Neural progenitor cell (in vitro differentiated cells): ENCODE data around the gene GPR137B. TPM values are rescaled to one million over a fixed set of nuclear protein-coding genes. Genes with fewer than 3 reads are reported as not detected.

Experiments used
- DNase-seq: peaks from one replicate; pipeline ENCODE4 v3.0.0-alpha.2; 2016; ENCODE audit warnings: low spot score
- H2AFZ ChIP-seq: fragments of 200-600 bp; sonication (generic); replicated peaks from 2 replicates; pipeline ENCODE4 v1.6.1; 2016; ENCODE audit warnings: antibody characterized with exemption
- H3F3A ChIP-seq: fragments of 200-600 bp; sonication (generic); 2 replicates; pipeline ENCODE4 v1.6.1; 2016; ENCODE audit warnings: antibody characterized with exemption, low read depth
- H3K27ac ChIP-seq: fragments of 200-600 bp; sonication (generic); 2 replicates; pipeline ENCODE4 v1.5.1; 2016; ENCODE audit warnings: mild to moderate bottlenecking
- H3K27me3 ChIP-seq: fragments of 200-600 bp; sonication (generic); 2 replicates; pipeline ENCODE4 v1.6.1; 2016; ENCODE audit warnings: mild to moderate bottlenecking, moderate library complexity
- H3K36me3 ChIP-seq: fragments of 200-600 bp; sonication (generic); 2 replicates; pipeline ENCODE4 v1.5.1; 2016
- H3K4me1 ChIP-seq: fragments of 200-600 bp; sonication (generic); 2 replicates; pipeline ENCODE4 v1.6.1; 2016; ENCODE audit warnings: mixed run types
- H3K4me2 ChIP-seq: fragments of 200-600 bp; sonication (generic); 2 replicates; pipeline ENCODE4 v1.6.1; 2016
- H3K4me3 ChIP-seq: fragments of 200-600 bp; sonication (generic); 2 replicates; pipeline ENCODE4 v1.5.1; 2016
- H3K79me2 ChIP-seq: fragments of 200-600 bp; sonication (generic); 2 replicates; pipeline ENCODE4 v1.6.1; 2016; ENCODE audit warnings: low read depth
- H3K9ac ChIP-seq: fragments of 200-600 bp; sonication (generic); 2 replicates; pipeline ENCODE4 v1.6.1; 2016
- H3K9me3 ChIP-seq: fragments of 200-600 bp; sonication (generic); 2 replicates; pipeline ENCODE4 v1.5.1; 2016; ENCODE audit warnings: low read depth
- H4K20me1 ChIP-seq: fragments of 200-600 bp; sonication (generic); 2 replicates; pipeline ENCODE4 v1.6.1; 2016; ENCODE audit warnings: low read depth
- H3K27ac Mint-ChIP-seq: 3 replicates; pipeline ENCODE4 v1.8.0; 2021; ENCODE audit warnings: mixed read lengths
- H3K27me3 Mint-ChIP-seq: 2 replicates; pipeline ENCODE4 v1.8.0; 2022; ENCODE audit warnings: low read depth, mild to moderate bottlenecking, inconsistent platforms, moderate library complexity, mixed read lengths; ENCODE audit not compliant: insufficient read depth
- H3K36me3 Mint-ChIP-seq: 3 replicates; pipeline ENCODE4 v1.8.0; 2021; ENCODE audit warnings: mixed read lengths
- H3K4me1 Mint-ChIP-seq: 3 replicates; pipeline ENCODE4 v1.8.0; 2021; ENCODE audit warnings: mixed read lengths
- H3K4me3 Mint-ChIP-seq: 3 replicates; pipeline ENCODE4 v1.8.0; 2021; ENCODE audit warnings: mild to moderate bottlenecking, moderate library complexity, mixed read lengths
- H3K9me3 Mint-ChIP-seq: 3 replicates; pipeline ENCODE4 v1.8.0; 2020; ENCODE audit warnings: mixed read lengths
- EZH2 ChIP-seq: fragments of 200-600 bp; sonication (generic); IDR thresholded peaks from 2 replicates; pipeline ENCODE4 v1.6.1; 2017; ENCODE audit warnings: antibody characterized with exemption, mild to moderate bottlenecking, moderate library complexity
- EZH2phosphoT487 ChIP-seq: fragments of 200-600 bp; sonication (generic); IDR thresholded peaks from 2 replicates; pipeline ENCODE4 v1.6.1; 2017; ENCODE audit warnings: antibody characterized with exemption
- total RNA-seq: library from RNA; depleted of rRNA; stranded (reverse); fragments of >200 nt; gene quantifications from 2 replicates; pipeline ENCODE4 v1.2.3, GENCODE V29; 2015; ENCODE audit warnings: low replicate concordance
- TF ChIP-seq, protein P1 (sequence below): fragments of 200-600 bp; sonication (generic); IDR thresholded peaks from 2 replicates; pipeline ENCODE4 v1.5.1; 2017; ENCODE audit warnings: antibody characterized with exemption, mild to moderate bottlenecking

GPR137B gene
- total RNA-seq, 1 donor from 2014 or later, result 4.3 TPM

DNA sequence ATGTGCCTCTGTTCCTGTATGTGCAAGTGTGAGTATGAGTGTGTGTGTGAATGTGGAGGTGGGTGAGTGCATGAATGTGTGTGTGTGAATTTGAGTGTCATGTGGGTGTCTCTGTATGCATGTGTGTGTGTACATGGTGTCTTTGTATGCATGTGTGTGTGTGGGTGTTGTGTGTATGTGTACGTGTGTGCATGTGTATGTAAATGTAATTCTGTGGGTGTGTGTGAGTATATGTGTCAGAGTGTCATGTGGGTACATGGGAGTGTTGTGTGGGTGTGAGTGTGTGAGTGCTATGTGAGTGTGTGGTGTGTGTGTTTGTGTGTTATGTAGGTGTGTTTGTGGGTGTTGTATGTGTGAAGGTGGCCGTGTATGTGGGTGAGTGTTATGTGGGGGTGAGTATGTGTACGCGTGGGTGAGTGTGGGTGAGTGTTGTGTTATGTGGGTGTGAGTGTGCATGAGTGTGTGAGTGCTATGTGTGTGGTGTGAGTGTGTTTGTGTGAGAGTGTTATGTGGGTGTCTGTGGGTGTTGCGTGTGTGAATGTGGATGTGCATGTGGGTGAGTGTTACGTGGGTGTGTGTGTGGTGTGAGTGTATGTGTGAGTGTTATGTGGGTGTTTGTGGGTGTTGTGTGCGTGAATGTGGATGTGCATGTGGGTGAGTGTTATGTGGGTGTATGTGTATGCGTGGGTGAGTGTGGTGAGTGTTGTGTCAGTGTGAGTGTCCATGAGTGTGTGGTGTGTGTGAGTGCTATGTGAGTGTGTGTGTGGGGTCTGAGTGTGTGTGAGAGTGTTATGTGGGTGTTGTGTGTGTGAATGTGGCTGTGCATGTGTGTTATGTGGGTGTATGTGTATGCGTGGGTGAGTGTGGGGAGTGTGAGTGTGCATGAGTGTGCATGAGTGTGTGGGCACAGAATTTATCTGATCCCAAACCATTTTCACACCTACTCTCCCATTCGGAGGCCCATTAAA lies 40.8 kb upstream of the GPR137B start:
- Histone ChIP-seq H3K4me2 (no peak overlapping the region), H3K79me2 (no peaks in the 10 kb centered on the region), H3K36me3 (no peaks in the 10 kb centered on the region), H3K9me3 (no peaks in the 10 kb centered on the region), H3K9ac (no peak overlapping the region), H3K27ac (no peak overlapping the region), H3K27me3 (peaks cover 4% of the 10 kb centered on the region), H3K4me1 (no peaks in the 10 kb centered on the region), H4K20me1 (no peaks in the 10 kb centered on the region), H3F3A (no peaks in the 10 kb centered on the region), H3K4me3 (no peak overlapping the region), H2AFZ (no peak overlapping the region)
- peaks cover 11% of the 10 kb centered on the region for H3K27me3 Mint-ChIP-seq
- no peak overlapping the region for H3K27ac Mint-ChIP-seq
- no peak for DNase-seq
- H3K4me3 Mint-ChIP-seq, result no peak overlapping the region
- H3K9me3 Mint-ChIP-seq, result peaks cover 7% of the 10 kb centered on the region
- TF ChIP-seq EZH2, result no peak
- peaks cover 6% of the 10 kb centered on the region for H3K36me3 Mint-ChIP-seq
- H3K4me1 Mint-ChIP-seq, result peaks cover 2% of the 10 kb centered on the region

DNA sequence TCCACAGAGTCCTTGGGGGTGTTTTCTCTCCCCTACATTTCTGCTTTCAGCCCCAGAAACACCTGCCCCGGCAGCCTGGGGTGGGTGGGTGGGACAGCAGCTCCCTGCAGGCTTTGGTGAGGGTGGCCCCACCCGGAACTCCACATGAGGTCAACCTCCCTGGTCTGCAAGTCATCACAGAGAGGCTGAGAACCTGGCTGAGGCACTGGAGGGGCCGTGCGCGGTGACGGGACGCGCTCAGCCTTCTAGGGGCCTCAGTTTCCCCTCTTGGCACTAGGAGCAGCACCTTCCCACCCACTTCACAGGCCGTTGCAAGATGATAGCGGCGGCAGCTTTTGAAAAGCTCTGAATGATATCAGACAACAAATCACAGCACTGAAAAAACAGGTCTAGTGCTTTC lies 39.7 kb upstream of the GPR137B start:
- H3K4me3 Mint-ChIP-seq, result no peak overlapping the region
- peaks cover 2% of the 10 kb centered on the region for H3K4me1 Mint-ChIP-seq
- no peaks in the 10 kb centered on the region for H3K9me3 ChIP-seq
- H3F3A ChIP-seq, result no peaks in the 10 kb centered on the region
- no peak for DNase-seq
- H3K36me3 ChIP-seq, result no peaks in the 10 kb centered on the region
- no peak overlapping the region for H3K4me2 ChIP-seq
- H3K27me3 Mint-ChIP-seq, result peaks cover 5% of the 10 kb centered on the region
- no peak overlapping the region for H2AFZ ChIP-seq
- H4K20me1 ChIP-seq, result no peaks in the 10 kb centered on the region
- no peaks in the 10 kb centered on the region for H3K36me3 Mint-ChIP-seq
- no peak for TF ChIP-seq EZH2
- TF ChIP-seq, protein P1, sequence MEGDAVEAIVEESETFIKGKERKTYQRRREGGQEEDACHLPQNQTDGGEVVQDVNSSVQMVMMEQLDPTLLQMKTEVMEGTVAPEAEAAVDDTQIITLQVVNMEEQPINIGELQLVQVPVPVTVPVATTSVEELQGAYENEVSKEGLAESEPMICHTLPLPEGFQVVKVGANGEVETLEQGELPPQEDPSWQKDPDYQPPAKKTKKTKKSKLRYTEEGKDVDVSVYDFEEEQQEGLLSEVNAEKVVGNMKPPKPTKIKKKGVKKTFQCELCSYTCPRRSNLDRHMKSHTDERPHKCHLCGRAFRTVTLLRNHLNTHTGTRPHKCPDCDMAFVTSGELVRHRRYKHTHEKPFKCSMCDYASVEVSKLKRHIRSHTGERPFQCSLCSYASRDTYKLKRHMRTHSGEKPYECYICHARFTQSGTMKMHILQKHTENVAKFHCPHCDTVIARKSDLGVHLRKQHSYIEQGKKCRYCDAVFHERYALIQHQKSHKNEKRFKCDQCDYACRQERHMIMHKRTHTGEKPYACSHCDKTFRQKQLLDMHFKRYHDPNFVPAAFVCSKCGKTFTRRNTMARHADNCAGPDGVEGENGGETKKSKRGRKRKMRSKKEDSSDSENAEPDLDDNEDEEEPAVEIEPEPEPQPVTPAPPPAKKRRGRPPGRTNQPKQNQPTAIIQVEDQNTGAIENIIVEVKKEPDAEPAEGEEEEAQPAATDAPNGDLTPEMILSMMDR, result no peak
- no peak for TF ChIP-seq EZH2phosphoT487
- no peaks in the 10 kb centered on the region for H3K4me1 ChIP-seq
- no peak overlapping the region for H3K27ac ChIP-seq
- H3K9me3 Mint-ChIP-seq, result no peaks in the 10 kb centered on the region
- no peak overlapping the region for H3K4me3 ChIP-seq
- no peak overlapping the region for H3K9ac ChIP-seq
- no peak overlapping the region for H3K27ac Mint-ChIP-seq
- no peaks in the 10 kb centered on the region for H3K79me2 ChIP-seq
- peaks cover 4% of the 10 kb centered on the region for H3K27me3 ChIP-seq

DNA sequence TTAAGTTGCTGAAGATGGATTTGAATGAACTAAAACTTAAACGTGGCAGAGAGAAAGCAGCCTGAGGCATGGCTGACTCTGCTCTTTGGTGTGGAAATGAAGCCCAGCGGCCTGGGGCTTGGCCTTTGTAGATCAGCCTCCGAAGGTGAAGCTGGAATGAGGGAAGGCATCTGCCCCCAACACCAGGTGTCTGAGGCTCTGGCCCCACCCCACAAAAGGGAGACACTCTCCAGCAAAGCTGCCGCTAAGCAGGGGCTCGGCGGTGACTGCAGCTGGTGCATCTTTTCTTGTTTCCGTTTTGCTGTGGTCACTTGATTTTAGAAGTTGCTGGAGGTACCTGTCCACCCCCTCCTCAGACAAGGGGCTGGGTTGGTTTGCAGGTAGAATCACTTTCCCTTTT lies 39.3 kb upstream of the GPR137B start:
- Mint-ChIP-seq H3K27ac (no peak overlapping the region), H3K27me3 (peaks cover 5% of the 10 kb centered on the region), H3K9me3 (no peaks in the 10 kb centered on the region), H3K4me3 (no peak overlapping the region), H3K4me1 (peaks cover 2% of the 10 kb centered on the region), H3K36me3 (no peaks in the 10 kb centered on the region)
- Histone ChIP-seq H3K4me1 (no peaks in the 10 kb centered on the region), H3K27ac (no peak overlapping the region), H3K9me3 (no peaks in the 10 kb centered on the region), H2AFZ (no peak overlapping the region), H3K36me3 (no peaks in the 10 kb centered on the region), H3K79me2 (no peaks in the 10 kb centered on the region), H3F3A (no peaks in the 10 kb centered on the region), H3K27me3 (peaks cover 4% of the 10 kb centered on the region), H4K20me1 (no peaks in the 10 kb centered on the region), H3K4me2 (no peak overlapping the region), H3K4me3 (no peak overlapping the region), H3K9ac (no peak overlapping the region)
- no peak for DNase-seq
- TF ChIP-seq EZH2phosphoT487, result no peak
- TF ChIP-seq, protein P1, result no peak
- no peak for TF ChIP-seq EZH2

DNA sequence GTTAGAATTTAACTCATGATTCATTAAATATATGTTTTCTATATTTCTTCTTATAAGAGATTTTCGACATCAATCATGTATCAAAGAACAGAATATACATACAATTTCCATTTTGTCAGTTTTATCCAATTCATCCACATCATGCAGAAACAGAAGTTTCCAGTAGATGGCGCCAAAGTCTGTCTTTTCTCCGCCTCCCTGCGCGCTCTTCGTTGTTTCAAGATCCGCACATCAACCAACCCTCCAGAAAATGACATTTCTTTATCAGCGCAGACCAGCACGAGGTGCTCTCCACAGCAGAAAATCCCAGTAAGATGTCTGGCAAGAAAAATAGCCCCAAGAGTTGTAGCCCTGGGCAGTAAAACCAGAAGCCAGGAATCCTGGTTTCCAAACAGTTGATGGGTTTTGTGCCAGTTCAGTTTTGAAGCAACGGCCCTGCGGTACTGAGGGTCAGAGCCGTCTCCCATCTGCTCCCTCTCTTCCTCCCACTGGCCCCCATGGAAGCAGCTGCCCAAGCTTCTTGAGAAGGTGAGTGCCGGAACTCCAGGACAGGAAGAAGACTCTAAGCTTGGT lies 38.6 kb upstream of the GPR137B start:
- H2AFZ ChIP-seq, result peak overlapping the region; percentile 92
- no peak for TF ChIP-seq EZH2phosphoT487
- TF ChIP-seq, protein P1, result peak; percentile 88
- H3K79me2 ChIP-seq, result no peaks in the 10 kb centered on the region
- H3K4me2 ChIP-seq, result no peak overlapping the region
- H4K20me1 ChIP-seq, result no peaks in the 10 kb centered on the region
- no peaks in the 10 kb centered on the region for H3F3A ChIP-seq
- no peak overlapping the region for H3K4me3 ChIP-seq
- Mint-ChIP-seq H3K9me3 (no peaks in the 10 kb centered on the region), H3K36me3 (no peaks in the 10 kb centered on the region), H3K27ac (no peak overlapping the region), H3K4me1 (peaks cover 2% of the 10 kb centered on the region), H3K27me3 (peaks cover 5% of the 10 kb centered on the region), H3K4me3 (no peak overlapping the region)
- no peaks in the 10 kb centered on the region for H3K4me1 ChIP-seq
- no peak overlapping the region for H3K27ac ChIP-seq
- H3K27me3 ChIP-seq, result peaks cover 4% of the 10 kb centered on the region
- no peak overlapping the region for H3K9ac ChIP-seq
- DNase-seq, result peak; percentile 69
- H3K9me3 ChIP-seq, result no peaks in the 10 kb centered on the region
- no peaks in the 10 kb centered on the region for H3K36me3 ChIP-seq
